A673 (cell line): ENCODE measurements around the gene UBP1. TPM values are rescaled to one million over a fixed set of nuclear protein-coding genes. Genes with fewer than 3 reads are reported as not detected.
"Not testable (repeated sequence)": the region's sequence is repeated elsewhere in the genome, so short reads cannot be mapped to it uniquely, and the experiment has no call there.

Experiments
- BruUV-seq: library from RNA; stranded (reverse); fragments of 400-500 nt; replicated peaks from 2 replicates; lab custom pipeline; 2021; lab: Mats Ljungman, UMichigan
- CTCF ChIA-PET: fragments of 300-600 bp; sonication (Branson Sonifier 250); formaldehyde crosslinking; loops from one replicate; lab custom pipeline; 2022; ENCODE audit warnings: antibody characterized with exemption; lab: Charles Lee
- POLR2A ChIA-PET: fragments of 300-600 bp; sonication (Branson Sonifier 250); formaldehyde crosslinking; loops from one replicate; lab custom pipeline; 2022; ENCODE audit warnings: antibody characterized with exemption; ENCODE audit not compliant: low non-redundant PET; lab: Charles Lee
- DNase-seq: peaks from one replicate; pipeline ENCODE4 v3.0.0-alpha.2; 2015; ENCODE audit warnings: low spot score
- H3K27ac ChIP-seq: fragments of 200-600 bp; sonication (generic); 2 replicates; pipeline ENCODE4 v1.5.1; 2016; ENCODE audit warnings: mixed run types, low read depth, mild to moderate bottlenecking, mixed read lengths, antibody characterized with exemption, low read length; ENCODE audit not compliant: poor library complexity, severe bottlenecking
- H3K27me3 ChIP-seq: fragments of 200-600 bp; sonication (generic); replicated peaks from 2 replicates; pipeline ENCODE4 v1.6.1; 2017; ENCODE audit warnings: mixed run types, low read depth, mild to moderate bottlenecking, mixed read lengths, antibody characterized with exemption, low read length; ENCODE audit not compliant: insufficient read depth, poor library complexity
- H3K36me3 ChIP-seq: fragments of 200-600 bp; sonication (generic); 2 replicates; pipeline ENCODE4 v1.6.1; 2016; ENCODE audit warnings: mixed run types, mild to moderate bottlenecking, mixed read lengths, antibody characterized with exemption, low read length; ENCODE audit not compliant: insufficient read depth, poor library complexity, severe bottlenecking
- H3K4me1 ChIP-seq: fragments of 200-600 bp; sonication (generic); 2 replicates; pipeline ENCODE4 v1.6.1; 2017; ENCODE audit warnings: mixed run types, mild to moderate bottlenecking, mixed read lengths, antibody characterized with exemption, low read length; ENCODE audit not compliant: insufficient read depth, poor library complexity, severe bottlenecking
- H3K4me3 ChIP-seq: fragments of 200-600 bp; sonication (generic); 2 replicates; pipeline ENCODE4 v1.5.1; 2016; ENCODE audit warnings: low read depth, mixed run types, mild to moderate bottlenecking, mixed read lengths, low read length; ENCODE audit not compliant: poor library complexity, severe bottlenecking
- H3K9me3 ChIP-seq: fragments of 200-600 bp; sonication (generic); 2 replicates; pipeline ENCODE4 v1.6.1; 2016; ENCODE audit warnings: mixed run types, low read depth, mild to moderate bottlenecking, mixed read lengths, antibody characterized with exemption, low read length; ENCODE audit not compliant: poor library complexity, severe bottlenecking
- CTCF ChIP-seq: fragments of 300-800, 200-600 bp; sonication (generic); conservative IDR thresholded peaks from 2 replicates; pipeline ENCODE4 v1.5.1; 2017; ENCODE audit warnings: low read depth, mild to moderate bottlenecking, antibody characterized with exemption, low read length, moderate library complexity, mixed read lengths
- EZH2 ChIP-seq: fragments of 200-600 bp; sonication (generic); IDR thresholded peaks from 2 replicates; pipeline ENCODE4 v1.6.1; 2017; ENCODE audit warnings: borderline replicate concordance, low read depth, mild to moderate bottlenecking, mixed read lengths, antibody characterized with exemption, low read length; ENCODE audit not compliant: poor library complexity, severe bottlenecking
- intact Hi-C: fragments of 100-400 bp; cut with micrococcal nuclease; formaldehyde crosslinking; loops from one replicate; pipeline ENCODE4 v1.10.0; 2022; ENCODE audit not compliant: unreplicated experiment
- total RNA-seq: library from RNA; stranded (reverse); gene quantifications from 2 replicates; pipeline ENCODE4 v1.2.3, GENCODE V29; 2021

UBP1 gene
- total RNA-seq, 1 experiment from 2014 or later = 59.4 TPM

- Histone ChIP-seq H3K9me3 (no peaks in the 10 kb centered on the region), H3K4me3 (no peak overlapping the region), H3K27me3 (no peaks in the 10 kb centered on the region), H3K36me3 (no peaks in the 10 kb centered on the region), H3K27ac (no peak overlapping the region), H3K4me1 (no peaks in the 10 kb centered on the region)
- ChIA-PET POLR2A (no interaction called here), CTCF (no interaction called here)
- peak; percentile 10 for DNase-seq
- BruUV-seq = no TSS peak
- TF ChIP-seq EZH2 = no peak
- TF ChIP-seq CTCF = no peak
- intact Hi-C loops = no loop called here
These were observed 84.6 kb downstream of the UBP1 start for GRCh38 chr3:33355611-33356010.

- no peaks in the 10 kb centered on the region for H3K36me3 ChIP-seq
- no peaks in the 10 kb centered on the region for H3K4me1 ChIP-seq
- intact Hi-C loops = no loop called here
- POLR2A ChIA-PET = no interaction called here
- no peaks in the 10 kb centered on the region for H3K9me3 ChIP-seq
- no peak for DNase-seq
- CTCF ChIA-PET = no interaction called here
- H3K27me3 ChIP-seq = no peaks in the 10 kb centered on the region
- no peak overlapping the region for H3K4me3 ChIP-seq
- no peak for TF ChIP-seq EZH2
- no peak for TF ChIP-seq CTCF
- no peak overlapping the region for H3K27ac ChIP-seq
- no TSS peak for BruUV-seq
These were observed 100.4 kb downstream of the UBP1 start for GRCh38 chr3:33339758-33340157.

GRCh38 chr3:33338936-33339465, 101.2 kb downstream of the UBP1 start:
- H3K27me3 ChIP-seq, intact Hi-C loops, H3K27ac ChIP-seq, BruUV-seq, CTCF ChIA-PET, H3K4me1 ChIP-seq, H3K4me3 ChIP-seq, H3K9me3 ChIP-seq, POLR2A ChIA-PET, DNase-seq, H3K36me3 ChIP-seq: not testable (repeated sequence)

Other genes with a start within 250 kb of the UBP1 start
- gene SUSD5, start 221.6 kb downstream of the UBP1 start, total RNA-seq = 0.97 and 1.0 TPM in 2 replicates
- 7.8 and 12.0 TPM in 2 replicates for gene FBXL2, start 163.0 kb downstream of the UBP1 start, total RNA-seq